ENCODE data around the gene ATAD3A.
"Not testable (repeated sequence)": the region's sequence is repeated elsewhere in the genome, so short reads cannot be mapped to it uniquely, and the experiment has no call there.

DNA sequence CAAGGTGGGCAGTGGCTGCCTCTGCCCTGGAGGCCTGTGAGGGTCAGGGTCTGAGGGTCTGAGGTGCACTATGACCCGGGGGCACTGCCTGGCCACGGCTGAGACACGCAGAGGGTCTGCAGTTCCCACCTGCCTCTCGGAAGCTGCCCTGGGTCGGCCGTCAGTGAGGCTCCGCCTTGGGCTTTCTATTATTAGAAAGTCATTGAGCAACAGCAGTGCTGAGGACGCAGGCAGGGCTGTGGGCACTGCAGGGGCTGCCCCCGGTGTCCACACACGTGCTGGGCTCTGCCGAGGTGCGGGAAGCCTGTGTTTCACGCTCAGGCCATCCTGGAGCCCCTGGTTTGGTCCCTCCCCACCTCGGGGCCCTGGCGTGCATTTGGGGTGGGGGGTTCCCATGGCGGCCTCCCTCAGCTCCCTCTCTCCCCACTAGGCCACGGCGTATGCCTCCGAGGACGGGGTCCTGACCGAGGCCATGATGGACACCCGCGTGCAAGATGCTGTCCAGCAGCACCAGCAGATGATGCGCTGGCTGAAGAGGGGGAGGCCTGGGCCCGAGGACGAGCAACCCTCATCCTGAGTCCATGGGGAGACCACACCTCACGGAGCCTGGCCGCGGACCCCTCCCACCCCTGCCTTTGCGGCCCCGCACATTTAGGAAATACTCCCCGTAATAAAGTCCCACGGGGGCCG, 3.0 kb upstream of the ATAD3A start:
- TF ChIP-seq, protein P1, sequence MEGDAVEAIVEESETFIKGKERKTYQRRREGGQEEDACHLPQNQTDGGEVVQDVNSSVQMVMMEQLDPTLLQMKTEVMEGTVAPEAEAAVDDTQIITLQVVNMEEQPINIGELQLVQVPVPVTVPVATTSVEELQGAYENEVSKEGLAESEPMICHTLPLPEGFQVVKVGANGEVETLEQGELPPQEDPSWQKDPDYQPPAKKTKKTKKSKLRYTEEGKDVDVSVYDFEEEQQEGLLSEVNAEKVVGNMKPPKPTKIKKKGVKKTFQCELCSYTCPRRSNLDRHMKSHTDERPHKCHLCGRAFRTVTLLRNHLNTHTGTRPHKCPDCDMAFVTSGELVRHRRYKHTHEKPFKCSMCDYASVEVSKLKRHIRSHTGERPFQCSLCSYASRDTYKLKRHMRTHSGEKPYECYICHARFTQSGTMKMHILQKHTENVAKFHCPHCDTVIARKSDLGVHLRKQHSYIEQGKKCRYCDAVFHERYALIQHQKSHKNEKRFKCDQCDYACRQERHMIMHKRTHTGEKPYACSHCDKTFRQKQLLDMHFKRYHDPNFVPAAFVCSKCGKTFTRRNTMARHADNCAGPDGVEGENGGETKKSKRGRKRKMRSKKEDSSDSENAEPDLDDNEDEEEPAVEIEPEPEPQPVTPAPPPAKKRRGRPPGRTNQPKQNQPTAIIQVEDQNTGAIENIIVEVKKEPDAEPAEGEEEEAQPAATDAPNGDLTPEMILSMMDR (IDR thresholded peaks at IDR 0.05; ENCODE audit: insufficient read depth, low read length), result not testable (repeated sequence)
- TF ChIP-seq POLR2AphosphoS5, GABPA (IDR thresholded peaks at IDR 0.05; ENCODE audit: low read depth): not testable (repeated sequence)
- TF ChIP-seq, protein P2, sequence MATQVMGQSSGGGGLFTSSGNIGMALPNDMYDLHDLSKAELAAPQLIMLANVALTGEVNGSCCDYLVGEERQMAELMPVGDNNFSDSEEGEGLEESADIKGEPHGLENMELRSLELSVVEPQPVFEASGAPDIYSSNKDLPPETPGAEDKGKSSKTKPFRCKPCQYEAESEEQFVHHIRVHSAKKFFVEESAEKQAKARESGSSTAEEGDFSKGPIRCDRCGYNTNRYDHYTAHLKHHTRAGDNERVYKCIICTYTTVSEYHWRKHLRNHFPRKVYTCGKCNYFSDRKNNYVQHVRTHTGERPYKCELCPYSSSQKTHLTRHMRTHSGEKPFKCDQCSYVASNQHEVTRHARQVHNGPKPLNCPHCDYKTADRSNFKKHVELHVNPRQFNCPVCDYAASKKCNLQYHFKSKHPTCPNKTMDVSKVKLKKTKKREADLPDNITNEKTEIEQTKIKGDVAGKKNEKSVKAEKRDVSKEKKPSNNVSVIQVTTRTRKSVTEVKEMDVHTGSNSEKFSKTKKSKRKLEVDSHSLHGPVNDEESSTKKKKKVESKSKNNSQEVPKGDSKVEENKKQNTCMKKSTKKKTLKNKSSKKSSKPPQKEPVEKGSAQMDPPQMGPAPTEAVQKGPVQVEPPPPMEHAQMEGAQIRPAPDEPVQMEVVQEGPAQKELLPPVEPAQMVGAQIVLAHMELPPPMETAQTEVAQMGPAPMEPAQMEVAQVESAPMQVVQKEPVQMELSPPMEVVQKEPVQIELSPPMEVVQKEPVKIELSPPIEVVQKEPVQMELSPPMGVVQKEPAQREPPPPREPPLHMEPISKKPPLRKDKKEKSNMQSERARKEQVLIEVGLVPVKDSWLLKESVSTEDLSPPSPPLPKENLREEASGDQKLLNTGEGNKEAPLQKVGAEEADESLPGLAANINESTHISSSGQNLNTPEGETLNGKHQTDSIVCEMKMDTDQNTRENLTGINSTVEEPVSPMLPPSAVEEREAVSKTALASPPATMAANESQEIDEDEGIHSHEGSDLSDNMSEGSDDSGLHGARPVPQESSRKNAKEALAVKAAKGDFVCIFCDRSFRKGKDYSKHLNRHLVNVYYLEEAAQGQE (IDR thresholded peaks at IDR 0.05; ENCODE audit: insufficient replicate concordance, low read depth), result not testable (repeated sequence)
